HL-60 (cell line): ENCODE data around the gene ACAA1.

Experiments
- DNase-seq, 2 experiments: peaks; one replicate each; pipeline ENCODE4 v3.0.0-alpha.2; 2010 to 2020; ENCODE audit warnings: low read depth in 1 of 2, low spot score in 1 of 2
- H3K27ac ChIP-seq: fragments of 250-450 bp; sonication (Bioruptor Pico); replicated peaks from 2 replicates; pipeline ENCODE4 v1.5.1; 2020; ENCODE audit warnings: mild to moderate bottlenecking, moderate library complexity
- H3K27me3 ChIP-seq: fragments of 250-450 bp; sonication (Bioruptor Pico); 2 replicates; pipeline ENCODE4 v1.5.1; 2021; ENCODE audit warnings: mild to moderate bottlenecking, moderate library complexity; ENCODE audit not compliant: insufficient read depth, poor library complexity, severe bottlenecking
- H3K4me3 ChIP-seq: replicated peaks from 2 replicates; pipeline ENCODE4 v1.5.1; 2011; ENCODE audit warnings: mild to moderate bottlenecking, control low read depth, low read length; ENCODE audit not compliant: insufficient read depth
- CTCF ChIP-seq: IDR thresholded peaks from one replicate; pipeline ENCODE4 v1.5.1; 2011; ENCODE audit warnings: low read length, control low read depth, inconsistent platforms; ENCODE audit not compliant: insufficient read depth
- GABPA ChIP-seq: IDR thresholded peaks from 2 replicates; pipeline ENCODE4 v1.6.1; 2012; ENCODE audit warnings: low read depth
- POLR2AphosphoS5 ChIP-seq: IDR thresholded peaks from 2 replicates; pipeline ENCODE4 v1.6.1; 2012; ENCODE audit warnings: low read depth
- REST ChIP-seq: IDR thresholded peaks from 2 replicates; pipeline ENCODE4 v1.6.1; 2012; ENCODE audit warnings: low read depth; ENCODE audit not compliant: insufficient replicate concordance
- SPI1 ChIP-seq: IDR thresholded peaks from 2 replicates; pipeline ENCODE4 v1.6.1; 2012; ENCODE audit warnings: low read depth, mild to moderate bottlenecking, borderline replicate concordance

Gene ACAA1

GRCh38 chr3:38111696-38112377 lies 25.1 kb downstream of the ACAA1 start:
- Histone ChIP-seq H3K4me3 (no peak overlapping the region), H3K27me3 (no peaks in the 10 kb centered on the region), H3K27ac (no peak overlapping the region)
- no peak for TF ChIP-seq CTCF
- TF ChIP-seq SPI1: peak; percentile 64; the same call in 1 of the 2 replicates
- peak in 1 of 2 experiments; percentile 30 for DNase-seq

- no peak overlapping the region for H3K4me3 ChIP-seq
- H3K27ac ChIP-seq: no peak overlapping the region
- no peak for DNase-seq
- H3K27me3 ChIP-seq: no peaks in the 10 kb centered on the region
- TF ChIP-seq SPI1 (no peak), POLR2AphosphoS5 (no peak), GABPA (no peak), REST (no peak), CTCF (no peak)
Measured at GRCh38 chr3:38111201-38111600, 25.7 kb downstream of the ACAA1 start.

- no peak for TF ChIP-seq CTCF
- TF ChIP-seq REST: no peak
- no peak for TF ChIP-seq SPI1
- no peak for TF ChIP-seq POLR2AphosphoS5
- no peak for TF ChIP-seq GABPA
- DNase-seq: no peak
- Histone ChIP-seq H3K27me3 (no peaks in the 10 kb centered on the region), H3K27ac (no peak overlapping the region), H3K4me3 (no peak overlapping the region)
Measured at GRCh38 chr3:38110314-38111050, 26.4 kb downstream of the ACAA1 start.
